ENCODE data around the gene NRG2.

Gene NRG2

DNA sequence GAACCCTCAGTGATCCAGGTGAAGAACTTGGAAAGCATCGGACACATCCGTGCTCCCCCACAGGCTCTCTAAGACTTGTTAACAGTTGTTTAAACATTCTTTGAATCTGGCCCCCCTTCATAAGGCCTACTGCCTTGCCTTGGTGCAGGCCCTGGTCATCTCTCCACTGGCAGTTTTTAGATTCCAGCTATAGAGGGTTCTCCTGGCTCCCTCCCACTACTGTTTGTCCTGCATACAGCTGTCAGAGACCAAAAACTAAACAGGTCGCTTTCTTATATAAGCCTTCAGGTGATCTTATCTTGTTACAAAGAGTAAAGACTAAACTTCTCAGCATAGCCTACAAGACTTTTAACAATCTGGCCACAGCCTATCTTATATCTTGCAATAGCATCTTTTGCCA, 32.3 kb downstream of the NRG2 start:
- DNase-seq (ENCODE audit: low read depth) = no peak

DNA sequence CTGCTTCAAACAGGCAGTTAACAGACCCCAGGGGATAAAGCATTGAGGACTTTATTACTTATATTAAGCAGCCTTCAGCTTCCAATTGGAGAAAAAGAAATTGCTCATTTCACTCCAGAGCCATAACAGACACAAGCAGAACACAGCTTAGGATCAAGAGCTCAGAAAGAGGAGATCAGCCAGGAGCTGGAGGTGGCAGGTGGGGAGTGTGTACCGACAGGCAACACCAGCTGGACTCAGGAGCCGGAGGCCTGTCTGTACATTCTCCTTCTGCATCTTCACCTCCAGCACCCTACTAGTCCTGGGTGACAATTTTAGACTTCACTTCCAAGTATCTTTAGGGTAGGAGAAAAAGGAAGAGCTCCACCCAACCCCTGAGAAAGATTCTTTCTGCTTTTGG, 35.8 kb downstream of the NRG2 start:
- DNase-seq (ENCODE audit: low read depth) = no peak

DNA sequence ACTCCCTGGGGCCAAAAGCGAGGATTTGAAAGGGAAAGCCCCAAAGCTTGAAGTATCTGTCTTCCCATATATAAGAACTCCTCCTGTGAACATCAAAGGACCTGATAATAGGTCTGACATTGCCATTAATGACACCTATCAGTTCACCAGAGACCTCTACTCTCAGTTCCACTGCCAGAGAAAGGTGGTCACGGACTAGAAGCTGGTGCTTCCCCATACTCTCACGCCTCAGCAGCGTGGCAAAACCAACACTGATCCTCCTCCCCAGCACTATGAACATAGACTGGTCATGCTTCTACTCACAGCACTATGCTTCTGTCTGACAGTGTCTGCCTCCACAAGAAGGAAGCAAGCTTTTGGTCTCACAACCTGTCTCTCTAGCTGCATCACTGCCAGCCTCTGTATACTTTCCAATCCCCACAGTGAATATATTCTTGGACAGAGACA, 37.9 kb downstream of the NRG2 start:
- no peak for DNase-seq (ENCODE audit: low read depth)

DNA sequence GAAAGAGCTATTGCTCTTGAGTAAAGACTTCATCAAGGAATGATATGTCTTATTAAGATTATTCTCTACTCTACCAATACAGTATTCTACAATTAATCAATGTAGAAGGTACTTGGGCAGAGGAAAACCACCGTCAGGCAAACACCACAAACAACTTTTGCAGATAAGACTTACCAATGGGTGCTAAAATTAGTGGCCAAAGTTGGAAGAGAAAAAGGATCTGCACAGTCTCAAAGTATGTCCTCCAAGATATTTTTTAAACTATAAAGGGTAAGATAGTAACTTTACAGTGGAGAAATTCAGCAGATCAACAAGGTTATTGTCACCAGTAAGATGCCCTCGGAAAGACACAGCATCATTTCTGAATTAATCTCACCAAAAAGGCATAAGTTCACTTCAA, 38.9 kb downstream of the NRG2 start:
- no peak for DNase-seq (ENCODE audit: low read depth)

GRCh38 chr5:140003519-140003918, 39.6 kb downstream of the NRG2 start:
- DNase-seq (ENCODE audit: low read depth) = no peak

DNA sequence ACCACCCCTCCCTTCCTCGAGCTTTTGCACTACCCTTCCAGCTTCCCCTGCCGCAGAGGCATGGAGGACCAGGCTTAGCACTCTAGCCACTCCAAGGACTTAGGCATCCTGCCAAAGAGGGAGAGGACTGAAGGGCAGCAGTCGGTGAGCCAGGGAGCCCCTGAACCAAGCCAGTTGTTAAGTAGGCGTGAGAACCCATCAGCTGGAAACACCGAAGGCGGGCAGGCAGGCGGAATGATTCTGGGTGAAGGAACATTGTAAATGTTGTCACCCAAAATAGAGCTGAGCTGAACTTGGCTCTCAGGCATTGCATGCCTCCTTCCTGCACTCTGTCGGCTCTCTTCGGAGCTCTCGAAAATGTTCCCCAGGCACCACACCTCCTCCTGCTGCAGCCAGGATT, 42.8 kb downstream of the NRG2 start:
- DNase-seq (ENCODE audit: low read depth) = no peak

DNA sequence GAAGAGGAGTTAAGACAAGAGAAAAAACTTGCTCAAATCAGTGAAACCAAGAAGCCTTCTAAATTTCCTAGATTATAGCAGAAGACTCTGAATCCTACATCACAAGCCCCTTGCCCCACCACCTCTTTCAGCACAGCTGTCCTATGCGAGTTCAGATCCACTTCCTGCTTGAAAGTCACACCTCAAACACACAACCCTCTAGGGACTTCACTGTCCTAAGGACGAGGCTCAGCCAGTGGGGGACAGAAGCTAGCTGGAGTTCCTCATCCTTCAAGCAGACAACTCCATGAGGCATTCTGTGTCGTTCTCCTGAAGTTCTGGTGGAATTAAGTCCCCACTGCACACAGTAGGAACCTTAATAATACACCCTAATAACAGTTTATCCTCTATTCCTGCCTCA, 44.3 kb downstream of the NRG2 start:
- DNase-seq (ENCODE audit: low read depth) = no peak

DNA sequence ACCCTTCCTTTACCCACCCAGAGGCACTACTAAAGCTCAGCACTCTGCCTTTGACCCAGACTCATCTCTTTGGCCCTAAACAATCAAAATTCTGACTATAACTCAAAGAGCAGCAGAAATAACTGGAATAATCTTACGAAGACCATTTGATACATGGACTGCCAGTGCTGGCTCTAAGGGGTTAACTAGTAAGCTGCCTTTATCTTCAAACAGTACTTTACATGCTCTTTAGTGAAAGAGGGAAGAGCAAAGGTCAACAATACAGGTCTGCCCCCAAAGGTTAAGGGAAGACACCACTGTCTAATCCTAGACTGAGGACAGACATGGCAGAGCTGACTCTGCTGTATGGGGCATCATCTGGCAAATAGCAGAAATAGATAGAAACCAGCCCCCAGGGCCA, 45.8 kb downstream of the NRG2 start:
- DNase-seq (ENCODE audit: low read depth) = no peak

GRCh38 chr5:139995929-139996328, 47.2 kb downstream of the NRG2 start:
- DNase-seq (ENCODE audit: low read depth) = no peak

DNA sequence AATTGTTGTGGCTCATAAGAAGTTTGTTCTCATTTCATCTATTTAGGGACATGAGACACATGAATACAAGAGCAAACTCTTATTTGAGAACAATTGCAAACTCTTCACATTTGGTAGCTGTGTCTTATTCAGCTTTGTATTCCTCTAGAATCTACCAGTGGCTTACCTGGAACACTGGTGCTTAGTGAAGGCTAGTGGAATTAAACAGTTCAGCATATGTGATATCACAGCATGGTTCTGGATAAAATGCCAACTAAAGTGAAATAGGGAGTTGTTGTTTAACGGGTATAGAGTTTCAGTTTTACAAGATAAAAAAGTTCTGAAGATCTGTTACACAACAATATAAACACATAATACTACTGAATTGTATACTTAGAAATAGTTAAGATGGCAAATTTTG, 48.9 kb downstream of the NRG2 start:
- no peak for DNase-seq (ENCODE audit: low read depth)

- peak; percentile 97 for DNase-seq (ENCODE audit: low read depth)
Observed at GRCh38 chr5:139985733-139986132, 57.4 kb downstream of the NRG2 start.

GRCh38 chr5:139985290-139985689, 57.8 kb downstream of the NRG2 start:
- no peak for DNase-seq (ENCODE audit: low read depth)

DNA sequence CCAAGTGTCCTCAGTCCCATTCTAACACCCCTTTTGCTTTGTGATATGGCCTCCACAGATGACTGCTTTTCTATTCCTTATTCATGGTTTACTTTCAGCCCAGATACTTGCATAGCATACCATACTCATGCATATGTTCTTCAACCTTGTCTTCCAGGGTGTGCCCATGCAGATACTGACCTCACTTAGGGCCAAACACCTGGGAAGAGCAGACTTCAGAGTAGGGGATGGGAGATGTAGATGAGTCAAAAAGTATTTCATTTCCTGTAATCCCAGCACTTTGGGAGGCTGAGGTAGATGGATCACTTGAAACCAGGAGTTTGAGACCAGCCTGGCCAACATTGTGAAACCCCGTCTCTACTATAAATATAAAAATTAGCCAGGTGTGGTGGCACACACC, 58.3 kb downstream of the NRG2 start:
- no peak for DNase-seq (ENCODE audit: low read depth)

- peak; percentile 64 for DNase-seq (ENCODE audit: low read depth)
Observed at GRCh38 chr5:139982975-139983240, 60.2 kb downstream of the NRG2 start.

DNA sequence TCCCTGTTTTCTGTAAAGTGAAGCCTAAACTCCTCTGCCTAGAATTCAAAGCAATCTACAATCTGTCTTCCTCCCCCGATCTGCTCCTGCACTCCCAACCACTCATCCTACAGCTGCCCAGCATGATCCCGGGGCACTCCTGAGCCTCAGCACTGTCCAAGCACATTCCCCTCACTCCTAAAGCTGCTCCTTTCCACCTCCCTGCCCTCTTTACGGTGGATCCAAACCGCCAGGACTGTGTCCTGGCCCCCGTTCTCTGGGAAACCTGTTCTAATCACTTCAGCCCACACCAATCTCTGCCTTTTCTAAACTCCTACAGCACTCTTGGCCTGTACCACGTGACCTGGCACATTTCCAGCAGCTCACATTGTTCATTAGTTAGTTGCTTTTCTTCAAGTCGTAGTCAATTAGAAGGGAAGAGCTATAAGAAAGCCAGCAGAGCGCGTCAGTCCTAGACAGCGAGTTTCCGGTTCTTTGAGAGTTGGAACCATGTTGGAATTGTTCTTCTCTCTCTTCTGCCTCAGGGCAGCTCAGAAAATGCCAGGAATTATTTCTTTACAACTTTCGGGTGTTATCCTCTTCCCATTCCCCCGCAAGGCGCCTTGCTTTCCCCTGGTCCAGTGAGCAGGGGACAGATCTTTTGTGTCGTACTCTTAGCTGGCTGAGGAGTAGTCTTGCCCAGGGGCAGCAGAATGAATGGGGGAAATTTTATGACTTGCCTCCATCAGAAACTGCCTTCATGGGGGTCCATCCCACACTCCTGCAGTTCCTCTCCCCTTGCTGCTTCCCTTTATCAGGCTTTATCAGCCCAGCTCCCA, 60.7 kb downstream of the NRG2 start:
- peak; percentile 88 for DNase-seq (ENCODE audit: low read depth)

- DNase-seq (ENCODE audit: low read depth) = no peak
Observed at GRCh38 chr5:139980765-139981164, 62.3 kb downstream of the NRG2 start.

DNA sequence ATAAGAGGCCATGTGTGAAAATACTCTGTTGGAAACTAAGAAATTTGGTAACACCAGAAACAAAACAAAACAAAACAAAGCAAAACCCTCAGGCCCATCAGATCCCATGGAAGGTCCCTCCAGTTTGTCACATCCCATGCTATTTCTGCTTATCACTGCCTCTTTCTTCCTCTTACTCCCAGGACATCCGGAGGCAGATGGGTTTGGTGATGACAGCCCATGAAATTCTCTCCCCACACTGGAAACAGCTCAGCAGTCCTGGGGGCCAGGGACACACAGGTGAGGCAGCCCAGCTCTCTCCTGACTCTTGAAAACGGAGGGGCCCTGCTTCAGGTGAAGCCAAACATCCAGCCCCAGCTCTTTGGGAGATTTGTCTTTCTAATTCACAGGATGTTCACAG, 63.2 kb downstream of the NRG2 start:
- DNase-seq (ENCODE audit: low read depth) = no peak

- DNase-seq (ENCODE audit: low read depth) = no peak
Observed at GRCh38 chr5:139979518-139979917, 63.6 kb downstream of the NRG2 start.

GRCh38 chr5:139976703-139977102, 66.4 kb downstream of the NRG2 start:
- no peak for DNase-seq (ENCODE audit: low read depth)

DNA sequence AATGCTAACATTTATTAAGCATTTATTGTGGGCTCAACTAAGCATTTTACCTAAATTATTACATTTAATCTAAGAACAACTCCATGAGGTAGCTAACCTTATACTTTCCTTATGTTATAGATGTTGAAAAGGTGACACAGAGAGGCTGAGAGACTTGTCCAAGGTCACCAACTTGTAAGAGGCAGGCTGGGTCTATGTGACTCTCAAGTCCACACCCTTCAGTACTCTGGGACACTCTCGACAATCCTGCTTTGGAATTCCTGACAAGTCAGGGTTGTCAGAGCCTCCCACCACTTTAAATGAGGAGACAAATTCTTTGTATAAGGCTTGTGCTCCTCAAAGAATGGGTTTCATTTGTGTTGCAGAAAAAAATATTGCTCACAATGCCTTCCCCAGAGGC, 67.2 kb downstream of the NRG2 start:
- DNase-seq (ENCODE audit: low read depth) = no peak

DNA sequence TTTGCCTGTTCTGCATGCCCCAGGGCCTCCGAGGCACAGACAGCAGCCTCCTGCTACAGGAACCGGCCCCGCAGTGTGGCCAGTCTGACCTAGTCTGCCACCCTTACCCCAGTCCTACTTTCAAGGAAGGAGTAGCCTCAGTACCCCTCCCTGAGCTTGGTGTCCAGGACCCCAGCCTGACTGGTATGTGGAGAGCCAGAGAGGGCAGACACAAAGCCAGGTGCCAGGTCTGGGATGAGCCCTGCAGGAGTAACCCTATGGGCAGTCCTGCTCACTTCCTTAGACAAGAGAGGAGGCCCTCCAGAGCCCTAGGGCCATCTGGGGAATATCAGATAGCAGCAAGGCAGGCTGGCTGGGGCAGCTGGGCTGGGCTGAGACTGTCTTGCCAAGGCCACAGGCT, 67.8 kb downstream of the NRG2 start:
- DNase-seq (ENCODE audit: low read depth) = no peak

- DNase-seq (ENCODE audit: low read depth) = peak; percentile 9
Observed at GRCh38 chr5:139974661-139975060, 68.4 kb downstream of the NRG2 start.

DNA sequence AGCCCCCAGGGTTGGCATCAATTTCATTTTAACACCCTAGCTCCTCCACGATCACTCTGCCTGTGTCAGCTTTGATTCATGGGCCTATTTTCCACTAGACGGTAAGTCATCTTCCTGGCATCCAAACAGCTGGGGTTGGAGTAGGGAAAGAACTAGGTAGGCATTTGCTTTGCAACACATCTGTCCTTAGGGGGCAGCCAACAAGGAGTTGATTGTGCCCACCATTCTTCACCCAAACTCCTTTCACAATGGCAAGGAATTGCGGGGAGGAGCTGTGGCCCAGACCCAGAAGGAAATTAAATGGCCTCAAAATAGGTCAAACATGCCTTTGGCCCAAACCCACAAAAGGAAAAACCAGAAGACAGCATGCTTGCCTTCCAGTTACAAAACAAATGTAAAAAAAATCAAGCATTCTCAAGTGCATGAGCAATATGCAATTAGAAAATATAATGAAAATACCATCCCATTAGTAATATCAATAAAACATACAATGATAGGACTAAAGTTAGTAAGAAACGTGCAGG, 71.8 kb downstream of the NRG2 start:
- no peak for DNase-seq (ENCODE audit: low read depth)

DNA sequence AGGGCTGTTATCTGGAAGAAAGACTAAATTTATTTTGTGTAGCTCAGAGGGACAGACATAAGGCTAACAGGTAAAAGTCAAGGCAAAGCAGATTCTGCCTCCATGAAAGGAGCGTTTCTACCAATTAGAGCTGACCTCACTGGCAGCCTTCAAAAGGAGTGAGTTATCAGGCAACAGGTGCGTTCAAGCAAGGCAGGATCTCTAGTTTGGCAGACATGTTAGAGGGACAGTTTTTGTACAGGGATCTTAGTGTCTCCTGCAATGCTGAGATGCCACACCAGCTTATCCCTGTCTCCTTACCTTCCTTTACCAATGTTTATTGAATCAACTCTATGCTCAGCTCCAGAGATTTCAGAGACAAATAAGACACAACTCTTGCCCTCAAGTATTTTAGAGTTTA, 73.8 kb downstream of the NRG2 start:
- DNase-seq (ENCODE audit: low read depth) = no peak
